H9 (cell line): Measurements from ENCODE around the gene PRR12. TPM values are rescaled to one million over a fixed set of nuclear protein-coding genes. Genes with fewer than 3 reads are reported as not detected.
A peak's percentile ranks its signal among the peaks of the same experiment; 100 is the strongest.

Experiments used
- DNase-seq: peaks from one replicate; pipeline ENCODE4 v3.0.0-alpha.2; 2017
- H2AFZ ChIP-seq: one replicate; pipeline ENCODE4 v1.6.1; 2013; ENCODE audit warnings: mild to moderate bottlenecking, low read length, control low read depth, moderate library complexity
- H2AK5ac ChIP-seq: 2 replicates; pipeline ENCODE4 v1.6.1; 2013; ENCODE audit warnings: low read length, control low read depth, mixed read lengths; ENCODE audit not compliant: insufficient read length
- H2BK120ac ChIP-seq: one replicate; pipeline ENCODE4 v1.6.1; 2013; ENCODE audit warnings: low read depth, mild to moderate bottlenecking, low read length, control low read depth, inconsistent platforms; ENCODE audit not compliant: poor library complexity, severe bottlenecking
- H2BK12ac ChIP-seq: 2 replicates; pipeline ENCODE4 v1.6.1; 2013; ENCODE audit warnings: low read length, control low read depth, mixed read lengths, low read depth; ENCODE audit not compliant: insufficient read length
- H2BK15ac ChIP-seq: 2 replicates; pipeline ENCODE4 v1.6.1; 2013; ENCODE audit warnings: low read depth, low read length, control low read depth
- H2BK20ac ChIP-seq: one replicate; pipeline ENCODE4 v1.6.1; 2013; ENCODE audit warnings: low read depth, mild to moderate bottlenecking, low read length, control low read depth, inconsistent platforms; ENCODE audit not compliant: poor library complexity, severe bottlenecking
- H2BK5ac ChIP-seq: 2 replicates; pipeline ENCODE4 v1.6.1; 2013; ENCODE audit warnings: low read length, control low read depth, mixed read lengths; ENCODE audit not compliant: insufficient read length
- H3K14ac ChIP-seq: 2 replicates; pipeline ENCODE4 v1.6.1; 2013; ENCODE audit warnings: low read length, control low read depth; ENCODE audit not compliant: insufficient read depth
- H3K18ac ChIP-seq: 2 replicates; pipeline ENCODE4 v1.6.1; 2013; ENCODE audit warnings: low read depth, mild to moderate bottlenecking, mixed read lengths, low read length, control low read depth; ENCODE audit not compliant: insufficient read length
- H3K23ac ChIP-seq: 2 replicates; pipeline ENCODE4 v1.6.1; 2013; ENCODE audit warnings: low read length, control low read depth, mixed read lengths, low read depth; ENCODE audit not compliant: insufficient read length
- H3K23me2 ChIP-seq: 2 replicates; pipeline ENCODE4 v1.6.1; 2013; ENCODE audit warnings: low read depth, mild to moderate bottlenecking, mixed read lengths, low read length, control low read depth; ENCODE audit not compliant: insufficient read length, poor library complexity, severe bottlenecking
- H3K27ac ChIP-seq: 2 replicates; pipeline ENCODE4 v1.5.1; 2013; ENCODE audit warnings: low read length, control low read depth, mixed read lengths, low read depth; ENCODE audit not compliant: insufficient read length
- H3K27me3 ChIP-seq: 2 replicates; pipeline ENCODE4 v1.6.1; 2013; ENCODE audit warnings: low read length, control low read depth, inconsistent platforms; ENCODE audit not compliant: insufficient read depth
- H3K4ac ChIP-seq: 2 replicates; pipeline ENCODE4 v1.6.1; 2013; ENCODE audit warnings: low read depth, mild to moderate bottlenecking, control low read depth, inconsistent platforms, low read length, moderate library complexity
- H3K4me1 ChIP-seq: 2 replicates; pipeline ENCODE4 v1.6.1; 2013; ENCODE audit warnings: low read length, control low read depth, inconsistent platforms; ENCODE audit not compliant: insufficient read depth
- H3K4me2 ChIP-seq: 2 replicates; pipeline ENCODE4 v1.6.1; 2013; ENCODE audit warnings: low read length, control low read depth, mixed read lengths; ENCODE audit not compliant: insufficient read length, insufficient read depth
- H3K56ac ChIP-seq: 2 replicates; pipeline ENCODE4 v1.6.1; 2013; ENCODE audit warnings: low read depth, mild to moderate bottlenecking, mixed read lengths, low read length, control low read depth; ENCODE audit not compliant: insufficient read length
- H3K79me1 ChIP-seq: 2 replicates; pipeline ENCODE4 v1.6.1; 2013; ENCODE audit warnings: low read depth, mild to moderate bottlenecking, moderate library complexity, low read length, control low read depth, inconsistent platforms; ENCODE audit not compliant: insufficient read depth, poor library complexity, severe bottlenecking
- H3K79me2 ChIP-seq: 2 replicates; pipeline ENCODE4 v1.6.1; 2013; ENCODE audit warnings: low read length, control low read depth, inconsistent platforms; ENCODE audit not compliant: insufficient read depth
- H3K9ac ChIP-seq: 2 replicates; pipeline ENCODE4 v1.6.1; 2013; ENCODE audit warnings: low read length, control low read depth, mixed read lengths; ENCODE audit not compliant: insufficient read length; ENCODE audit errors: extremely low read depth
- H3K9me3 ChIP-seq: one replicate; pipeline ENCODE4 v1.6.1; 2013; ENCODE audit warnings: low read depth, low read length, inconsistent platforms; ENCODE audit not compliant: control insufficient read depth
- H3T11ph ChIP-seq: one replicate; pipeline ENCODE4 v1.6.1; 2013; ENCODE audit warnings: mild to moderate bottlenecking, low read length, control low read depth, inconsistent platforms
- H4K20me1 ChIP-seq: one replicate; pipeline ENCODE4 v1.6.1; 2013; ENCODE audit not compliant: control insufficient read depth, insufficient read length, insufficient read depth
- H4K5ac ChIP-seq: 2 replicates; pipeline ENCODE4 v1.6.1; 2013; ENCODE audit warnings: low read depth, mild to moderate bottlenecking, mixed read lengths, low read length, control low read depth; ENCODE audit not compliant: insufficient read length
- H4K8ac ChIP-seq: replicated peaks from 2 replicates; pipeline ENCODE4 v1.6.1; 2013; ENCODE audit warnings: low read length, control low read depth, mixed read lengths, low read depth; ENCODE audit not compliant: insufficient read length
- H4K91ac ChIP-seq: 2 replicates; pipeline ENCODE4 v1.6.1; 2013; ENCODE audit warnings: low read depth, mild to moderate bottlenecking, moderate library complexity, mixed read lengths, low read length, control low read depth; ENCODE audit not compliant: insufficient read length
- H3K27ac Mint-ChIP-seq, 3 experiments: 2 replicates in 2 of 3; 3 replicates in 1 of 3; pipeline ENCODE4 v1.8.0; 2020 to 2021; ENCODE audit warnings: mixed read lengths in 3 of 3, mild to moderate bottlenecking in 1 of 3, moderate library complexity in 1 of 3
- H3K27me3 Mint-ChIP-seq: 2 replicates; pipeline ENCODE4 v1.8.0; 2021; ENCODE audit warnings: low read depth, mild to moderate bottlenecking, moderate library complexity, mixed read lengths
- H3K36me3 Mint-ChIP-seq, 3 experiments: 2 replicates in 2 of 3; 3 replicates in 1 of 3; pipeline ENCODE4 v1.8.0; 2020 to 2021; ENCODE audit warnings: low read depth in 3 of 3, mixed read lengths in 3 of 3; ENCODE audit not compliant: insufficient read depth in 1 of 3
- H3K4me1 Mint-ChIP-seq, 2 experiments: 2 replicates each; pipeline ENCODE4 v1.8.0; 2020; ENCODE audit warnings: mixed read lengths in 2 of 2
- H3K4me3 Mint-ChIP-seq, 2 experiments: 2 replicates in 1 of 2; 3 replicates in 1 of 2; pipeline ENCODE4 v1.8.0; 2020 to 2021; ENCODE audit warnings: mild to moderate bottlenecking in 2 of 2, mixed read lengths in 2 of 2, moderate library complexity in 1 of 2
- H3K9me3 Mint-ChIP-seq, 2 experiments: 2 replicates in 1 of 2; 3 replicates in 1 of 2; pipeline ENCODE4 v1.8.0; 2020; ENCODE audit warnings: mild to moderate bottlenecking in 2 of 2, mixed read lengths in 2 of 2, moderate library complexity in 1 of 2
- WGBS: extraction: QIAGEN DNeasy Blood & Tissue Kit; methylation state at CpG from one replicate; pipeline ENCODE4 v1.1.7; 2013; ENCODE audit warnings: missing lambda C conversion rate, low lambda C conversion rate, mixed read lengths; ENCODE audit not compliant: insufficient read length; ENCODE audit errors: extremely low coverage; 5-methylcytosine and 5-hydroxymethylcytosine counted together
- total RNA-seq: library from RNA; stranded (reverse); gene quantifications from 2 replicates; pipeline ENCODE4 v1.2.1, GENCODE V29; 2021
- TF ChIP-seq, protein P1 (sequence below): fragments of 200-600 bp; sonication (generic); conservative IDR thresholded peaks from 3 replicates; pipeline ENCODE4 v1.8.0; 2021; ENCODE audit warnings: antibody characterized with exemption, mild to moderate bottlenecking

PRR12 gene
- total RNA-seq, 1 experiment from 2014 or later: 65.9 TPM

DNA sequence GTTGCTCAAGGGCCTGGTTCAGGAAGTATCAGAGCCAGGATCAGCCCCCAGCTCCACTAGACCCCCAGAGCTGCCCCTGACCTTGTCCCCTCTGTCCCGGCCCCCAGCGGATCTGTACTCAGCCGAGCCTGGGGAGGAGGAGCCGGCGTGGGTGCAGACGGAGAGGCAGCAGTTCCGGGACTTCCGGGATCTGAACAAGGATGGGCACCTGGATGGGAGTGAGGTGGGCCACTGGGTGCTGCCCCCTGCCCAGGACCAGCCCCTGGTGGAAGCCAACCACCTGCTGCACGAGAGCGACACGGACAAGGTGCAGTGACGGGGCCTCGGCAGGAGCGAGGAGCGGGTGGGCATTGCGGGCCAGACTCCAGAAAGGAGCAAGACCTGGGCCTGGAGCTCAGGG is 48.5 kb upstream of the PRR12 start:
- peaks cover 3% of the 10 kb centered on the region for H3K23me2 ChIP-seq
- H3K27me3 Mint-ChIP-seq: no peaks in the 10 kb centered on the region
- H2AK5ac ChIP-seq: no peak overlapping the region
- H4K5ac ChIP-seq: no peak overlapping the region
- H3K4me2 ChIP-seq: no peak overlapping the region
- no peak overlapping the region for H2BK120ac ChIP-seq
- H4K91ac ChIP-seq: no peak overlapping the region
- peak overlapping the region in 2 of 3 experiments; percentile 17 to 46; a peak in 3 of 7 replicates for H3K27ac Mint-ChIP-seq
- no peak overlapping the region for H3K14ac ChIP-seq
- no peak overlapping the region for H4K8ac ChIP-seq
- H3K18ac ChIP-seq: no peak overlapping the region
- no peaks in the 10 kb centered on the region for H3K9me3 Mint-ChIP-seq
- H3K27ac ChIP-seq: no peak overlapping the region
- H3K36me3 Mint-ChIP-seq: peaks cover 0 to 16% (median 2%) of the 10 kb centered on the region in 3 experiments; a peak in 4 of 7 replicates
- no peak overlapping the region for H3K4me3 Mint-ChIP-seq
- H3K4me1 ChIP-seq: no peaks in the 10 kb centered on the region
- no peaks in the 10 kb centered on the region for H4K20me1 ChIP-seq
- H3K56ac ChIP-seq: no peak overlapping the region
- TF ChIP-seq, protein P1, sequence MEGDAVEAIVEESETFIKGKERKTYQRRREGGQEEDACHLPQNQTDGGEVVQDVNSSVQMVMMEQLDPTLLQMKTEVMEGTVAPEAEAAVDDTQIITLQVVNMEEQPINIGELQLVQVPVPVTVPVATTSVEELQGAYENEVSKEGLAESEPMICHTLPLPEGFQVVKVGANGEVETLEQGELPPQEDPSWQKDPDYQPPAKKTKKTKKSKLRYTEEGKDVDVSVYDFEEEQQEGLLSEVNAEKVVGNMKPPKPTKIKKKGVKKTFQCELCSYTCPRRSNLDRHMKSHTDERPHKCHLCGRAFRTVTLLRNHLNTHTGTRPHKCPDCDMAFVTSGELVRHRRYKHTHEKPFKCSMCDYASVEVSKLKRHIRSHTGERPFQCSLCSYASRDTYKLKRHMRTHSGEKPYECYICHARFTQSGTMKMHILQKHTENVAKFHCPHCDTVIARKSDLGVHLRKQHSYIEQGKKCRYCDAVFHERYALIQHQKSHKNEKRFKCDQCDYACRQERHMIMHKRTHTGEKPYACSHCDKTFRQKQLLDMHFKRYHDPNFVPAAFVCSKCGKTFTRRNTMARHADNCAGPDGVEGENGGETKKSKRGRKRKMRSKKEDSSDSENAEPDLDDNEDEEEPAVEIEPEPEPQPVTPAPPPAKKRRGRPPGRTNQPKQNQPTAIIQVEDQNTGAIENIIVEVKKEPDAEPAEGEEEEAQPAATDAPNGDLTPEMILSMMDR: no peak
- H3K9me3 ChIP-seq: no peaks in the 10 kb centered on the region
- no peak overlapping the region for H2AFZ ChIP-seq
- peaks cover 3 to 4% of the 10 kb centered on the region in 2 experiments for H3K4me1 Mint-ChIP-seq
- H3K4ac ChIP-seq: no peak overlapping the region
- no peak overlapping the region for H3K23ac ChIP-seq
- DNase-seq: no peak
- WGBS: no CpG with 5 or more reads among the region's 16 CpGs
- no peak overlapping the region for H3T11ph ChIP-seq
- no peak overlapping the region for H2BK15ac ChIP-seq
- H2BK12ac ChIP-seq: no peak overlapping the region
- no peaks in the 10 kb centered on the region for H3K27me3 ChIP-seq
- no peaks in the 10 kb centered on the region for H3K79me1 ChIP-seq
- H3K9ac ChIP-seq: no peak overlapping the region
- no peaks in the 10 kb centered on the region for H3K79me2 ChIP-seq
- H2BK5ac ChIP-seq: no peak overlapping the region
- no peak overlapping the region for H2BK20ac ChIP-seq
